Panc1 (cell line): ENCODE results near the gene PCDHGB2. TPM values are rescaled to one million over a fixed set of nuclear protein-coding genes. Genes with fewer than 3 reads are reported as not detected.
"Not testable (repeated sequence)": the region's sequence is repeated elsewhere in the genome, so short reads cannot be mapped to it uniquely, and the experiment has no call there.

ENCODE experiments used
- ATAC-seq: fragments of 200-7000 bp; cut with Tn5 transposase; 2 replicates; pipeline ENCODE4 v1.9.1; 2020; ENCODE audit warnings: mild to moderate bottlenecking, moderate library complexity
- BruUV-seq: library from RNA; stranded (reverse); fragments of 400-500 nt; replicated peaks from 2 replicates; lab custom pipeline; 2021; lab: Mats Ljungman, UMichigan
- CTCF ChIA-PET: fragments of 300-600 bp; sonication (Branson Sonifier 250); formaldehyde crosslinking; loops from one replicate; lab custom pipeline; 2022; ENCODE audit warnings: antibody characterized with exemption; lab: Charles Lee
- POLR2A ChIA-PET: fragments of 300-600 bp; sonication (Branson Sonifier 250); formaldehyde crosslinking; loops from one replicate; lab custom pipeline; 2022; ENCODE audit warnings: antibody characterized with exemption; lab: Charles Lee
- DNase-seq: peaks from one replicate; pipeline ENCODE4 v3.0.0-alpha.2; 2010; ENCODE audit warnings: low read depth, low spot score
- H3K27ac ChIP-seq: 2 replicates; pipeline ENCODE4 v1.5.1; 2011; ENCODE audit warnings: mild to moderate bottlenecking, low read length, inconsistent platforms
- H3K27me3 ChIP-seq: fragments of 200-500 bp; sonication (Bioruptor generic); 2 replicates; pipeline ENCODE4 v1.6.0; 2014; ENCODE audit warnings: low read length, inconsistent platforms; ENCODE audit not compliant: control insufficient read depth, insufficient read depth
- H3K36me3 ChIP-seq: fragments of 200-500 bp; sonication (Bioruptor generic); 2 replicates; pipeline ENCODE4 v1.5.1; 2014; ENCODE audit warnings: inconsistent platforms, mild to moderate bottlenecking, low read length, moderate library complexity; ENCODE audit not compliant: control insufficient read depth, insufficient read depth
- H3K4me1 ChIP-seq: 2 replicates; pipeline ENCODE4 v1.5.1; 2011; ENCODE audit warnings: inconsistent platforms, mild to moderate bottlenecking, low read length, moderate library complexity; ENCODE audit not compliant: control insufficient read depth, insufficient read depth
- H3K4me3 ChIP-seq, 2 experiments: 2 replicates each; pipeline ENCODE4 v1.5.1; 2011 to 2012; ENCODE audit warnings: low read depth in 2 of 2, low read length in 2 of 2, mild to moderate bottlenecking in 2 of 2, inconsistent platforms in 1 of 2, moderate library complexity in 1 of 2
- H3K9me3 ChIP-seq: fragments of 200-500 bp; sonication (Bioruptor generic); 2 replicates; pipeline ENCODE4 v1.5.1; 2014; ENCODE audit warnings: low read depth, mild to moderate bottlenecking, inconsistent platforms, low read length, moderate library complexity; ENCODE audit not compliant: control insufficient read depth, insufficient read depth
- POLR2AphosphoS5 ChIP-seq: IDR thresholded peaks from 2 replicates; pipeline ENCODE4 v1.6.1; 2012; ENCODE audit warnings: mild to moderate bottlenecking, low read depth, low read length, moderate library complexity
- SIN3A ChIP-seq: IDR thresholded peaks from 2 replicates; pipeline ENCODE4 v1.6.1; 2012; ENCODE audit warnings: low read depth, mild to moderate bottlenecking, low read length, moderate library complexity, borderline replicate concordance; ENCODE audit not compliant: insufficient read depth
- TCF7L2 ChIP-seq: IDR thresholded peaks from 2 replicates; pipeline ENCODE4 v1.6.1; 2011; ENCODE audit warnings: mild to moderate bottlenecking, low read depth, low read length, inconsistent platforms
- in situ Hi-C: cut with HindIII; loops from 2 replicates; pipeline ENCODE4 v1.10.0; 2016; ENCODE audit warnings: low sequenced_read_pairs, low pct_unique_long_range_greater_than_20kb
- intact Hi-C: fragments of 100-400 bp; cut with micrococcal nuclease; formaldehyde crosslinking; loops from one replicate; pipeline ENCODE4 v1.10.0; 2022; ENCODE audit not compliant: unreplicated experiment
- total RNA-seq: library from RNA; stranded (reverse); gene quantifications from one replicate; pipeline ENCODE4 v1.2.1, GENCODE V29; 2021; ENCODE audit not compliant: unreplicated experiment
- TF ChIP-seq, protein P1 (sequence below): fragments of 450-650 bp; IDR thresholded peaks from 2 replicates; pipeline ENCODE4 v1.5.1; 2017; ENCODE audit warnings: mild to moderate bottlenecking
- TF ChIP-seq, protein P2 (sequence below), 2 experiments: IDR thresholded peaks; 2 replicates each; pipeline ENCODE4 v1.6.1; 2011 to 2012; ENCODE audit warnings: low read depth in 2 of 2, control low read depth in 1 of 2, low read length in 1 of 2, mild to moderate bottlenecking in 1 of 2, moderate library complexity in 1 of 2; ENCODE audit not compliant: insufficient read depth in 1 of 2

PCDHGB2 gene
- total RNA-seq, 1 experiment from 2014 or later, result 5.3 TPM

DNA sequence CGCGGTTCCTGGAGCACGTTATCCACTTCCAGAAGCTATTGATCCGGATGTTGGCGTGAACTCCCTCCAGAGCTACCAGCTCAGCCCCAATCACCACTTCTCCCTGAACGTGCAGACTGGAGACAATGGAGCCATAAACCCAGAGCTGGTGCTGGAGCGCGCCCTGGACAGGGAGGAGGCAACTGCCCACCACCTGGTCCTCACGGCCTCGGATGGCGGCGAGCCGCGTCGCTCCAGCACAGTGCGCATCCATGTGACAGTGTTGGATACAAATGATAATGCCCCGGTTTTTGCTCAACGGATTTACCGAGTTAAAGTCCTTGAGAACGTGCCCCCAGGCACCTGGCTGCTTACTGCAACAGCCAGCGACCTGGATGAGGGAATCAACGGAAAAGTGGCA is 43.6 kb downstream of the PCDHGB2 start:
- H3K27me3 ChIP-seq, result no peaks in the 10 kb centered on the region
- in situ Hi-C loops (no loop called here), intact Hi-C loops (no loop called here)
- no peaks in the 10 kb centered on the region for H3K36me3 ChIP-seq
- TF ChIP-seq TCF7L2 (no peak), SIN3A (no peak), POLR2AphosphoS5 (no peak)
- TF ChIP-seq, protein P1, sequence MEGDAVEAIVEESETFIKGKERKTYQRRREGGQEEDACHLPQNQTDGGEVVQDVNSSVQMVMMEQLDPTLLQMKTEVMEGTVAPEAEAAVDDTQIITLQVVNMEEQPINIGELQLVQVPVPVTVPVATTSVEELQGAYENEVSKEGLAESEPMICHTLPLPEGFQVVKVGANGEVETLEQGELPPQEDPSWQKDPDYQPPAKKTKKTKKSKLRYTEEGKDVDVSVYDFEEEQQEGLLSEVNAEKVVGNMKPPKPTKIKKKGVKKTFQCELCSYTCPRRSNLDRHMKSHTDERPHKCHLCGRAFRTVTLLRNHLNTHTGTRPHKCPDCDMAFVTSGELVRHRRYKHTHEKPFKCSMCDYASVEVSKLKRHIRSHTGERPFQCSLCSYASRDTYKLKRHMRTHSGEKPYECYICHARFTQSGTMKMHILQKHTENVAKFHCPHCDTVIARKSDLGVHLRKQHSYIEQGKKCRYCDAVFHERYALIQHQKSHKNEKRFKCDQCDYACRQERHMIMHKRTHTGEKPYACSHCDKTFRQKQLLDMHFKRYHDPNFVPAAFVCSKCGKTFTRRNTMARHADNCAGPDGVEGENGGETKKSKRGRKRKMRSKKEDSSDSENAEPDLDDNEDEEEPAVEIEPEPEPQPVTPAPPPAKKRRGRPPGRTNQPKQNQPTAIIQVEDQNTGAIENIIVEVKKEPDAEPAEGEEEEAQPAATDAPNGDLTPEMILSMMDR, result no peak
- TF ChIP-seq, protein P2, sequence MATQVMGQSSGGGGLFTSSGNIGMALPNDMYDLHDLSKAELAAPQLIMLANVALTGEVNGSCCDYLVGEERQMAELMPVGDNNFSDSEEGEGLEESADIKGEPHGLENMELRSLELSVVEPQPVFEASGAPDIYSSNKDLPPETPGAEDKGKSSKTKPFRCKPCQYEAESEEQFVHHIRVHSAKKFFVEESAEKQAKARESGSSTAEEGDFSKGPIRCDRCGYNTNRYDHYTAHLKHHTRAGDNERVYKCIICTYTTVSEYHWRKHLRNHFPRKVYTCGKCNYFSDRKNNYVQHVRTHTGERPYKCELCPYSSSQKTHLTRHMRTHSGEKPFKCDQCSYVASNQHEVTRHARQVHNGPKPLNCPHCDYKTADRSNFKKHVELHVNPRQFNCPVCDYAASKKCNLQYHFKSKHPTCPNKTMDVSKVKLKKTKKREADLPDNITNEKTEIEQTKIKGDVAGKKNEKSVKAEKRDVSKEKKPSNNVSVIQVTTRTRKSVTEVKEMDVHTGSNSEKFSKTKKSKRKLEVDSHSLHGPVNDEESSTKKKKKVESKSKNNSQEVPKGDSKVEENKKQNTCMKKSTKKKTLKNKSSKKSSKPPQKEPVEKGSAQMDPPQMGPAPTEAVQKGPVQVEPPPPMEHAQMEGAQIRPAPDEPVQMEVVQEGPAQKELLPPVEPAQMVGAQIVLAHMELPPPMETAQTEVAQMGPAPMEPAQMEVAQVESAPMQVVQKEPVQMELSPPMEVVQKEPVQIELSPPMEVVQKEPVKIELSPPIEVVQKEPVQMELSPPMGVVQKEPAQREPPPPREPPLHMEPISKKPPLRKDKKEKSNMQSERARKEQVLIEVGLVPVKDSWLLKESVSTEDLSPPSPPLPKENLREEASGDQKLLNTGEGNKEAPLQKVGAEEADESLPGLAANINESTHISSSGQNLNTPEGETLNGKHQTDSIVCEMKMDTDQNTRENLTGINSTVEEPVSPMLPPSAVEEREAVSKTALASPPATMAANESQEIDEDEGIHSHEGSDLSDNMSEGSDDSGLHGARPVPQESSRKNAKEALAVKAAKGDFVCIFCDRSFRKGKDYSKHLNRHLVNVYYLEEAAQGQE (IDR thresholded peaks at IDR 0.05; ENCODE audit: insufficient read depth in 1 of 2, low read depth in 2 of 2, low read length in 1 of 2), result no peak
- CTCF ChIA-PET, result interaction anchor here (0.7 to 0.8 kb wide), 2 partner anchors 10 to 92 kb away, joined by 3 read pairs; no protein-coding TSS in a partner anchor
- H3K9me3 ChIP-seq, result no peaks in the 10 kb centered on the region
- no peaks in the 10 kb centered on the region for H3K4me1 ChIP-seq
- no peak for DNase-seq
- POLR2A ChIA-PET, result no interaction called here
- H3K27ac ChIP-seq, result no peak overlapping the region
- H3K4me3 ChIP-seq, result no peak overlapping the region
- ATAC-seq, result no peak
- BruUV-seq, result no TSS peak

DNA sequence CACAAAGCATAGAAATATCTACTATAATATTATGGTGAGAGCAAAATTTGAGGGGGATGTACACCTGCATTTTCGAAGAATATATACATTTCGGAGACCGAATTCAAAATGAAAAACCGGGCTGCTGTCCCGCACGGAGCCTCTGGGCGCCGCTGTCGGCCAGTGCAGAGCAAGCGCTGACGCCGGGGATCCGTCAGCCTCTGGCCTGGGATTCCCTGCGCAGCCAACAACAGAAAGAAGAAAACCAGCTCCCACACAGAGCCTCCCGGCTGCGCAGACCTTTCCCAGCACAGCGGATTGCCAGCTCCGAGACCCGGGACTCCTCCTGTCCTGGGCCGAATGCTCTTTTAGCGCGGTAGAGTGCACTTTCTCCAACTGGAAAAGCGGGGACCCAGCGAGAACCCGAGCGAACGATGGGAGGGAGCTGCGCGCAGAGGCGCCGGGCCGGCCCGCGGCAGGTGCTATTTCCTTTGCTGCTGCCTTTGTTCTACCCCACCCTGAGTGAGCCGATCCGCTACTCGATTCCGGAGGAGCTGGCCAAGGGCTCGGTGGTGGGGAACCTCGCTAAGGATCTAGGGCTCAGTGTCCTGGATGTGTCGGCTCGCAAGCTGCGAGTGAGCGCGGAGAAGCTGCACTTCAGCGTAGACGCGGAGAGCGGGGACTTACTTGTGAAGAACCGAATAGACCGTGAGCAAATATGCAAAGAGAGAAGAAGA is 48.2 kb downstream of the PCDHGB2 start, which contains the start of gene PCDHGB6:
Gene PCDHGB6 (plus strand): TSS at position 232 of the 716 bp plus-strand sequence. CDS start 182 bp downstream, at position 414.
- H3K9me3 ChIP-seq, POLR2A ChIA-PET, H3K36me3 ChIP-seq, DNase-seq, H3K4me1 ChIP-seq, H3K27ac ChIP-seq, intact Hi-C loops, CTCF ChIA-PET, in situ Hi-C loops, H3K27me3 ChIP-seq, BruUV-seq, H3K4me3 ChIP-seq, ATAC-seq: not testable (repeated sequence)
- TF ChIP-seq, protein P1, result peak; percentile 34
